HG02642 (cell line): ENCODE results near the gene DOCK10.
A peak's percentile ranks its signal among the peaks of the same experiment; 100 is the strongest.
"Not testable (repeated sequence)": the region's sequence is repeated elsewhere in the genome, so short reads cannot be mapped to it uniquely, and the experiment has no call there.

ENCODE experiments used
- ATAC-seq: cut with Tn5 transposase; IDR thresholded peaks from one replicate; pipeline ENCODE4 v1.9.1; 2021; ENCODE audit warnings: mild to moderate bottlenecking; ENCODE audit not compliant: unreplicated experiment, poor library complexity

DOCK10 gene

DNA sequence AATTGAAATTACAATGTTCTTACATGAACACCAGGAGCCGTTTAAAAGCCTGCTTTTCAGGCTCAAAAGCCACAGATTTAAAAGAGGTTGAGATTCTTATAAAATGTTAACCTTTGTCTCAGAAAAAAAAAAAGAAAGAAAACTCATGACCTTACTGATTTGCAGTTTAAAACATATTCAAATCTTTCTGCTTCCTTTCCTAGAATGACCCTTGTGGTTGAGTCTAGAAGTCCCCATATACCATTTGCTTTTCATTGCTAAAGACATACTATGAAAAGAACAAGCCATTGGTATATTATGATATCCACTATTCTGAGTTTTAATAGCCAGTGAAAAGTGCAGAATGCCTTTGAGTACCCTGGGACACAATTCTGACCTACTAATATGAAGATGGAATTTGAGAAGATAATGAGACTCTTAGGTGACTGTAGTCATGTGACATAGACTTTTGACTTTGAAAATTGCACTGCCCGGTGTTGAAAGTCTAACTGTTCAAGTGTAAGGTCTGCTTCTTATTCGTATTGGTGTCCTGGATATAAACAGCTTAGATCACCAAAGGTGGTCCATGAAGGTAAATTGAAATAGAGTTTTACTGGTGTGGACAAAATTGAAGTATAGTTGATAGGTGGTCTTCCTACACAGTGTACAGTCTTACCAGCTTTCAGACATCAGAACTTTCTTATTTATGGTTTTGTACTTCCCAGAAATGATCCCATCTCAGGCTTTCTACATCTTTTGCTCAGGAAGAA lies 117.0 kb downstream of the DOCK10 start:
- peak; percentile 24 for ATAC-seq

DNA sequence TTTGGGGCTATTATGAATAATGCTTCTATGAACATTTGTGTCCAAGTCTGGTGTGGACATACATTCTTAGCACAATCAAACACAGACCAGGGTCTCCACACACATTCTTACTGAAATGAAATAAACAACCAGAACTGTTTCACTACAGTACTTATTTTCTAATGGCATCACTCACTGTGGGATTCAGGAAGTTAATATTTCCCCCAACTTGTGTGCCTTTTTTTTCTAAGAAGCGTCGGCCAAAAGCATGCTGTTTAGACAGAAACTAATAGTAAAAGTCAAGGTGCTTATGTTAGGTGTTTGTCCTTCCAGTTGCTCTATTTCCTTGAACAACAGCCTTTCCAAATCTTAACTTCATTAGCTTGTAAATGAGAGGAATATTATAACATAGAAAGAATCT lies 117.6 kb downstream of the DOCK10 start:
- ATAC-seq = no peak

DNA sequence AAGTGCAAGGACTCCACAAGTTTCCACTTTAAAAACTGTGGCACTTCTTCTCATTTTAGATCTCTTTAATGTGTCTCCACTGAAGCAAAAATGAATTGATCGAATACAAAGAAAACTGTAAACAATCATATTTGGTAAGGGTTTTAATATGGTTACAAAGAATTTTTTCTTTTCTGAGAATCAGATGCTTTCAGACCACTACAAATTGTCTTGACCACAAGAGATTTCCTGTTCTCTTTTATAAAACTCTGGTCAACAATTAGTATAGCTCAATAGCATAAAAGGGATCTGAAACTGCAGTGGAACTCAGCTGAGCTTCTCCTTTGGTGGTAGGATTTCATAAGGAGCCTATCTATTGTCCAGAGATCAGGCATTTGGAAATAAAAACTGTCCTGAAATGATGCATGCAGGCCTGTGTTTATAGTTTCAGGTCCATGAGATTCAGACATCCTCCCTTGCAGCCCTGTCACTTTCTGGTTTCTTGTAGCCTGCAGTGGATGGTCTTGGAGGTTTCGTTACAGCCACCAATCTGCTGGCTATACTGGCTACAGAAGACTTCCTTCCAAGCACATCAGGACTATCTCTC lies 120.0 kb downstream of the DOCK10 start:
- ATAC-seq = peak; percentile 57

DNA sequence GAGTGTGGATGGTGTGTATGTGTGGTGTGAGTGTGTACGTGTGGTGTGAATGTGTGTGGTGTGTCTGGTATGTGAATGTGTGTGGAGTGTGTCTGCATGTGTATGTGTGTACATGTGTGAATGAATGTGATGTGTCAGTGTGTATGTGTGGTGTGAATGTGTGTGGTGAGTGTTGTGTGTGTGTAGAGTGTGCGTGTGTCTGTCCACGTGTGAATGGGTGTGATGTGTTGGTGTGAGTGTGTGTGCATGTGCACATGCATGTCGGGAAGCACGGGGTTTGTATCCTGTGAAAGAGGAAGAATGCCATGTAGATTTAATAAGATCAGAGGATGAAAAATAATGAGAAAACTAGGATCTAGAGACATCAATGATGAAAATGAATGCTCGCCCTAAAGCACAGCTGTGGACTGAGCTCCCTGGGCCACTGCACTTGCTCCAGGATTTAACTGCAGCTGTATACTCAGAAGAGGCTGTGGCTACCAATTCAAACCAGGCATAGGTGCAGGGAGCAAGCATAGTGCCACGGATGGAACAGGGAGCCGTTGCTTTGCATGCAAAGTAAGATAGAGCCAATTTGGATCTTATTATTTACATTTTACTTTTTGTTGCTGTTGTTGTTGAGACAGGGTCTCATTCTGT lies 122.7 kb downstream of the DOCK10 start:
- no peak for ATAC-seq

DNA sequence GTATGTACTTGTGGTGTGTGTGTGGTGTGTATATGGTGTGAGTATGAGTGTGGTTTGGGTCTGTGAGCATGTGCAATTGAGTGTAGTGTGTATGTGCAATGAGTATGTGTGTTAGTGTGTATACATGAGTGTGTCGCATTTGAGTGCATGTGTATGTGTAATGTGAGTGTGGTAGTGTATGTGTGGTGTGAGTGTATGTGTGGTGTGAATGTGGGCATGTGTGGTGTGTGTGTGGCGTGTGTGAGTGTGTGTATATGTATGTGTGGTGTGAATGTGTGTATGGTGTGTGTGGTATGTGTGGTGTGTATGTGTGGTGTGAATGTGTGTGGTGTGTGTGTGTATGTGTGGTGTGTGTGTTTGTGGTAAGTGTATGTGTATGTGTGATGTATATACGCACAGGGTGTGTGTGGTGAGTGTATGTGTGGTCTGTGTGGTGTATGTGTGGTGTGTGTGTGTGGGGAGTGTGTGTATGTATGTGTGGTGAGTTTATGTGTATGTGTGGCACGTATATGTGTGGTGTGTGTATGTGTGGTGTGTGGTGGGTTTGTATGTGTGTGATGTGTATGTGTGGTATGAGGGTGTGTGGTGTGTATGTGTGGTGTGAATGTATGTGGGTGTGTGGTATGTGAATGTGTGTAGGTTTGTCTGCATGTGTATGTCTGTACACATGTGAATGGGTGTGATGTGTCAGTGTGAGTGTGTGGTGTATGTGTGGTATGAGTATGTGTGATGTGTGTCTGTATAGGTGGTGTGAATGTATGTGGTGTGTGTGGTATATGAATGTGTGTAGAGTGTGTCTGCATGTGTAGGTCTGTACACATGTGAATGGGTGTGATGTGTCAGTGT lies 123.4 kb downstream of the DOCK10 start:
- ATAC-seq = no peak

DNA sequence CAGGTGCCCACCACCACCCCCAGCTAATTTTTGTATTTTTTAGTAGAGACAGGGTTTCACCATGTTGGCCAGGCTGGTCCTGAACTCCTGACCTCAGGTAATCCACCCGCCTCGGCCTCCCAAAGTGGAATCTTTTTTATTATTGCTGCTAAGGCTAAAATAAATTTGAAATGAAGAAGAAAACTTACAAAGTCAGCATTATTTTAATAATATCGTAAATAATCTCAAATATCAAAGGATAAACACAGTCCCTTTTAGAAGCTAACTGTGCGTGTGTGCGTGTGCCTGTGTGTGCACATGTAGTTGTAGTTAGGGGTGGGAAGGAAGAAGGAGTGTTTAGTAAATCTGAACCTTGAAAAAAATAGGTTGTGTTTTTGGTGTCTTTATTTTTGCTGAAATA lies 125.0 kb downstream of the DOCK10 start:
- not testable (repeated sequence) for ATAC-seq

DNA sequence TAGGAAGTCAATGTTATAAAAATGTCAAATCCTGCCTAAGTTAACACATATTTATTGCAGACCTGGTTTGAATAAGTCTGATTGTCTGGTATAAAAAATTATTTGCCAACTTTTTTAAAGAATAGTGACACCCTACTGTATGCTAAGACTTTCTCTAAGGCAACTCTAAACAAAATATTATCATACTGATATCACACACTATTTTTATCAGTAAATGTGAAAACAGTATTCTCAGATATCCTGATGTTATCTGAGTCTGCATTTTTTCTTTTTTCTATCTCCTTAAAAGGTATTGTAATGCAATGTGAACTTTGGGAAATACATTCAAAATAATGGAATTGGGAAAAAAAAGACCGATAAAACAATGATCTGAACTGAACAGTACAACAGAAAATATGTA lies 127.1 kb downstream of the DOCK10 start:
- no peak for ATAC-seq

DNA sequence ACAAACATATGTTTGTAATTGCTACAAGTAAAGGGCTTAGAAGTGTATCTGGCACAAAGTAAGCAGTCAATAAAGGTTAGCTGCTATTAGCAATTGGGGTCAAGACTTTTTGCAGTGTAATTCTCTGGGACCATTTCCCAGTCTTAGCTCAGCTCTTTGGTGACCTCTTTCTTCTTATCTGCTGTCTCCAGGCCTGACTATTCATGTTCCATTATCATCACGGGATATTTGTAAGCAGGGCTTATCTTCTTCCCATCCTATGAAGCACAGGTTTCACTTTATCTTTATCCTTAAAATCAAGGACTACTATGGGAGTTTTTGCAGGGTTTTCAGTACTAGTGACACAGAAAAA lies 131.7 kb downstream of the DOCK10 start:
- ATAC-seq = no peak

DNA sequence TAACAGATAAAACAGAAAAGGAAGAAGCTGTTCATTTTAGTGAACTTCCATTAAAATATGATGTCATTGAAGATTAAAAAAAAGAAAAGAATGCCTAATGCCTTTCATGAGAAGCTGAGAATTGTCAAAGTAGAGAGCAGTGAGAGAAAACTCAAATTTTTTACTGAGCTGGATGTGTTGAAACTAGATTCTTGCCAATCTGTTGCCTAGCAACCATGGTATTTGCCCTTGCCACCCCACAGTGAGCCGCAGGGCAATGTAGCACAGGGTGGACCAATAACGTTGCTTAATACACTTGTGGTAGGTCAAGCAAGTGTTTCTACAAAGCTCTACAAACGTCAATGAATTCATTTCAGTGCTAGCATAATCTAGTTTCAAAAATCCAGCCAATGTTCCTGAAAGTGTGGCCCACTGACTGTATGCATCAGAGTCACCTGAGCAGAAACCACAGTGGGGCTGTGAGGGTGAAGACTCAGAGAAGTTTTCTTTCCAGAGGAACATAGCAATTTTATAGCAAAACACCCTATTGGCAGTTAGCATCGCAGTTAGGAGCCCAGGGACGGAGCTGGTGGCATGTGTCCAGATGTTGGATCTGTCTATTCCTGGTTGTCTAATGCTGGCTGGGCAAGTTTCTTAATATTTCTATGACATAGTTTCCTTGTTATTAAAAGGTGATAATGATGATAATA lies 132.2 kb downstream of the DOCK10 start:
- ATAC-seq = peak; percentile 68

DNA sequence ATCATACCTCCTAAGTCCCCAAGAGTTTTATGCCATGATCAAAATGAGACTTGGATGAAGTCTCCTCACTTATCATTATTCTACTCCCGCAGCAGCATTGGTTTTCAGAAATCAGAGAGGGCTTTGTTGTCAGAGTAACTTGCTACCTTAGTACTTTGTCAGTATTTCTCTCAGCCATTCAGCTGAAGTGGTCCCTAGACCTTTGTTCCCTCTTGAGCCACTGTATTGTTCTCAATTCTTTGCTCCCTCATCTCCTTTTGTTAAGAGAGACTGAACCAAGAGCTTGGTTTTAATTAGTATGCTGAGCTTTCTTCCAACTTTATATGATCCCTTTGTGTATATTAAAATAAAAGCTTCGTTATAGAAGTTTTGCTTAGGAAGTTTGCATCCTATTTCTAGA lies 133.4 kb downstream of the DOCK10 start:
- ATAC-seq = no peak

DNA sequence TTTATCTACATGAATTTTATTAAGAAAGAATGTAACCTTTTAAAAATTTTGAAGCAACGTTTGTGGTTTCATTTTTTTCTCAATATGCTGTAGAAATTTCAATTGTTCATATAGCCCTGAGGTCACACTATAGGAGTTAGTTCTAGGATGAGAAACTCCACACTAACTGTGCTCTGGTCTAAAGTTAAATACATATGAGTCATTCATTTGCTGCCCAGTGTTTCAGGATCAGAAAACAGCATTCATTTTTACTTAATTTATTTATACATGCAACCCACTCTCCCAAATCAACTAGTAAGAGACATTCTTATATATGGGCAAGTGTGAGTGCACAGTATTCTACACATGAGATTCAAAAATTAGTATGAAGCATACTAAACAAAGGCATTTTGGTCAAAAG lies 137.9 kb downstream of the DOCK10 start:
- ATAC-seq = no peak

DNA sequence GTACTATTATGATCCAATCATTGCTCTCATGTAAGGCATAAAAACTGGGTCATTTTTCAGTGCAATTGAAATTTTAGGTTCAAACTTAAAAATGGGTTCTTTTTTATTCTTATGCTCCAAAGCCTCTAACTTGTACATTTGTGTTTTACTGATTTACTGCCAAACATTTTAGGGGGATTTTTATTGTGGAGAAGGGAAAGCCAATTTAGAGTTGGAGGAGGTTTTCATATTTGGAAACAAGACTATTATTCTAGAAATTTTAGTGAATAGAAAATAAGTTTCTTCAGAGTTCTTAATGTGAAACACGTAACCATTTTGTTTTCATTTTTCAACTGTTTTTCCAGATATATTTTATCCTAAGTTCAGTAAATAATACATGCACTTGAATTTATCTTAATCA lies 138.6 kb downstream of the DOCK10 start:
- ATAC-seq = no peak

DNA sequence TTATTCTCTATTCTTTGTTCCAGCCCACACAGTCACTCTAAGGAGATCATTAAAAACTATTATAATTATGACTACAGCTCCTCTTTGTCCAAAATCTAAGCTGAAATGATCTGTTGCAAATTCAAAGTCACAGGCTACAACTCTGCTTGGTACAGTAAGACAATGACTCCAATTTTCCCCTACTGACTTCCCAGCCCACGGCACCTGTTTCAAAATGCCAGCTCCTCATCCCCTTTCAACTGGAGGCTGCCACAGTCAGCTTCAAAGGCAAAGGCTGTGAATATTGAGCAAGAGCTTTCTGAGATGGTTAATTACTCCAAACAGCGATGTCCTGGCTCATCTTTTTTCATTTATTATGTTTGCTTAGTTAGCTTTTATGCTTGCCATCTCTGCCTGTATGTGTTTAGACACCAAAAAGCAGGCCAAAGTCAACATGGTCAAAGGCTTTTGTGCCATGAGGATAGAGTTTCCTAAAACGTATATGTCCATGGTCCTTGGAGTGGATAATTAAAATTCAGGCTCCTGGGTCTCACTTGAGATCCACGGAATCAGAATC lies 141.1 kb downstream of the DOCK10 start:
- ATAC-seq = no peak

DNA sequence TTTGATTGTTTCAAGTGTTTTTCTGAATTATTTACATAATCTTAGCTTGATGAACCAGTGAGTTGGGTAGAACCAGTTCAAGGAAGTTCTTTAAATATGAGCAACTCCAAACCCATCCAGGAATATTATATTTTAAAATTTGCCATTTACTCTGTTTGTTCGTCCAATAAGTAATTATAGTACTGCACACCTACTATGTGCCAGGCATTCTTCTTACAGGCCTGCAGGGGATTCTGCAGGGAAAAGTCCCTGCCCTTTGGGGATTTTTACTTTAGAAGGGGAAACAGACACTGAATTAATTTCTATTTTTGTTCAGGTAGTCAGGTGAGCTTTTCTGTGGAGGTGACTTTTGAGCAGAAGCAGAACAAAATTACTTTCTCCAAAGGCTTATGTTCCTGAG lies 146.9 kb downstream of the DOCK10 start:
- no peak for ATAC-seq

DNA sequence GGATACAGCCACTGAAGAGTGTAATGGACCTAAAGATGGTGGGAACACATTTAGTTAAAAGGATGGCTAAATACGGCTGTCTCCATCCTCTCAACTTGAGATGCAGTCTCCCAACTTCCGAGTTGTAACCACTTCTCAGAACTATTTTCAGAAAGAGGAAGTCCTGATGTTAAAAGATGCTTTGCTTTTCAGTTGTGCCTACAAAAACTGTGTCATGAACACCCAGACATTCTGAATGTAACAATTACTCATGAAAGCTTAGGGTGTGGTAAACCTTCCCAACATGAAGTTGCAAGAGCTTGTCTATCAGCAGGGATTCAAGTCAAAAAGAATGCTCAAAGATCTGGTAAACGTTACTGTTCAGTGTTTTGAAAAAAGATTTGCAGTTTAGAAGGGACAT lies 147.9 kb downstream of the DOCK10 start:
- peak; percentile 82 for ATAC-seq

DNA sequence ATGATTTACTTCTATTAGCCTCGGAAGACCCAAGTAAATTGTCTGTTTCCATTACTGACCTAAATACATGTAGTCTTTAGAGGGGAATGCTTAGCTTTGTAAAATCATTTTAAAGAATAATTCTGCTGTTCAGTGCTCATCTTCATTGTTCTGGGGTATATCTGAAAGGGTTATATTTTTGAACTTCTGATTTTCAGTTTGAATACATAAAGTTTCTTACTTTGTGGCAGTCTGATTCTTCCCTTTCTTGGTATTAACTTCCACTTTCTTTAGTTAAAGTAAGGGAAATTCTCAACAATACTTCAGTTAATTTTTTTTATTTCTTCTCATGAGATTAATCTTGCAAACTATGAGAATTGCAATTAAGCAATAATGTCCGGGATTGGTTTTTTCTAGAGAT lies 148.4 kb downstream of the DOCK10 start:
- no peak for ATAC-seq

DNA sequence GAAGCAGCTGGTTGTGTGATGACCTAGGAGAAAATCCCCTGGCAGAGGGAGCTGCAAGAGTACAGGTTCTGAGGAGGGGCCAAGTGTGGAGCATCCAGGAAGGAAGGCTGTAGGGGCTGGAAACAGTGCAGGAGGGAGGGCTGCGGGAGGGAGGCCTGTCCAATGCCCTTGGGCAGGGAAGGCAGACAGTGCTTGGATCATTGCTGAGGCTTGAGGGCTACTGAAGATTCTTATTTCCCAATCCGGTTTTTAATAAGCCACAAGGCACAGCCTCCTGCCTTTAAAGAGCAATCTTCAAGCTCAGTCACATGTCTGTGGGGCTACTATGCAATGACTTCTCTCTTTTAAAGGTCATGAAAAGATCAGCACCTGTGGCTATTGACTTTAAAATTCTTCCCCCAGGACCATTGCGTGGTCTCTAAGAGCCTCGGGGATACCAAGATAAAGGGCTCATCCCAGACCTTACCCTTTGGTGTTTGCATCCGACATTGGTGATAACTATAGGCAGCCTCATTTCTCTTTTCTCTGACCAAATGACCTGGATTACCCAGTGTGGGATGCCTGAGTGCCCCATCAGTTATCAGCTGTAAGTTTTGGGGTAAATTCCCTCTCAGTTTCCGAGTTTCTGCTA lies 149.6 kb downstream of the DOCK10 start:
- no peak for ATAC-seq

DNA sequence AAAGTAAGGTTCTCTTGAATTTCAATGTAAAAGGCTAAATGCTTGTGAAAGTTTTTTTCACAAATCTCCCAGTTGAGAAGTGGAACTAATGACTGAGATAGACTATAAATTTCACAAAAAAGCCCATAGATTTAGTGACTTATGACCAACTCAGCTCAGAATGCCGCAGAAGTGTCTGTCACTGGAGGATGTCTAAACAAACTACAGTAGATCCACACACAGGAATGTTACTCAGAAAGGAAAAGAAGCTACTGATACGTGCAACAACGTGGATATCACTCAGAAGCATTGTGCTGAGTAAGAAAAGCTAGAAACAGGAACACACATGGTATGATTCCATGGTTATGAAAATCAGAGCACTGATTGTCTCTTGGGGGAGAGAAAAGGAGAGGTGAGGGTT lies 151.9 kb downstream of the DOCK10 start:
- no peak for ATAC-seq

DNA sequence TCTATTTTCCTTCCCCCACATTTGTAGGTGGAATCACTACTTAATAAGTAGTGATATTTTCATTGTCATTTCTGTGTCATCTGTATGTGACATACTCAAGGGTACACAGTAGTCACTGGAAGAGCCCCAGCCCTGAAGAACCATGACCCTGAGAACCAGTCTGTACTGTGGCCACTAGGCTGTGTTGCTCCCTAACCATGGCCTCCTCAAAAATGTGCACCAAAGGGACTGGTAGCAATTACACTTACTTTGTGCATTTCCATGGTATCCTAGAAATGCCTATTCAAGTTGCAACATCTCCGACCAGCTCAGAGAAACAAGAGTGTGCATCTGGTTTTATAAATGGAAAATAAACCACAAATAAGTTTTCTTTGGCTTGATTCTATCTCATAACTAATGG lies 155.1 kb downstream of the DOCK10 start:
- no peak for ATAC-seq
